Esophagus squamous epithelium (tissue), 5 donors: ENCODE results near the gene CXorf58. TPM values are rescaled to one million over a fixed set of nuclear protein-coding genes. Genes with fewer than 3 reads are reported as not detected.

Experiments
- DNase-seq: peaks from one replicate; lab custom pipeline; 2025; lab: John Stamatoyannopoulos, UW
- H3K27ac ChIP-seq, 4 donors: fragments of 200-600 bp; sonication (generic); one replicate each; pipeline ENCODE4 v1.5.1; 2016 to 2019; ENCODE audit warnings: mild to moderate bottlenecking in 1 of 4
- H3K27me3 ChIP-seq, 4 donors: fragments of 200-600 bp; sonication (generic); 1 replicate in 3 of 4; 2 replicates in 1 of 4; pipeline versions ENCODE4 v1.5.1 to v1.6.0; 2017 to 2021; ENCODE audit warnings: antibody characterized with exemption in 1 of 4
- H3K36me3 ChIP-seq, 3 donors: fragments of 200-600 bp; sonication (generic); one replicate each; pipeline ENCODE4 v1.5.1; 2016 to 2019
- H3K4me1 ChIP-seq, 3 donors: fragments of 200-600 bp; sonication (generic); one replicate each; pipeline ENCODE4 v1.5.1; 2017 to 2019
- H3K4me3 ChIP-seq, 4 donors: fragments of 200-600 bp; sonication (generic); 1 replicate in 3 of 4; 2 replicates in 1 of 4; pipeline ENCODE4 v1.5.1; 2016 to 2019; ENCODE audit warnings: mild to moderate bottlenecking in 2 of 4, moderate library complexity in 1 of 4
- H3K9me3 ChIP-seq, 3 donors: fragments of 200-600 bp; sonication (generic); one replicate each; pipeline ENCODE4 v1.5.1; 2016 to 2019
- CTCF ChIP-seq, 6 experiments: fragments of 450-650 bp in 4 of 6; fragments of 200-600 bp in 2 of 6; sonication (generic) in 2 of 6; IDR thresholded peaks; one replicate each; pipeline ENCODE4 v1.5.1; 2016 to 2019; ENCODE audit warnings: antibody characterized with exemption in 6 of 6, mild to moderate bottlenecking in 4 of 6, moderate library complexity in 4 of 6
- POLR2A ChIP-seq, 4 donors: fragments of 450-650 bp; IDR thresholded peaks; one replicate each; pipeline ENCODE4 v1.6.1; 2017; ENCODE audit warnings: antibody characterized with exemption in 4 of 4, mild to moderate bottlenecking in 4 of 4, moderate library complexity in 3 of 4
- WGBS, 2 donors: methylation state at CpG; one replicate each; pipeline ENCODE4 v1.1.5; 2018; 5-methylcytosine and 5-hydroxymethylcytosine counted together
- intact Hi-C: fragments of 100-400 bp; cut with DNase I; formaldehyde crosslinking; loops from one replicate; pipeline ENCODE4 v1.15.0; 2022
- total RNA-seq, 4 donors: library from RNA; depleted of rRNA; stranded (reverse); fragments of >200 nt; gene quantifications; one replicate each; pipeline ENCODE4 v1.1.0, GENCODE V29; 2016
- donor health status: DM: yes; HTN: yes; CAD: no.

CXorf58 gene
- total RNA-seq, 4 donors from 2014 or later, result 0.15 to 0.95 TPM; not detected in 2

GRCh38 chrX:23870041-23870440 is 37.8 kb upstream of the CXorf58 start:
- 63 to 65% methylated on average over 2 of the region's 2 CpGs for WGBS, 2 donors
- TF ChIP-seq POLR2A (IDR thresholded peaks at IDR 0.05), result no peak
- no peak for TF ChIP-seq CTCF (IDR thresholded peaks at IDR 0.05)
- no peaks in the 10 kb centered on the region for H3K9me3 ChIP-seq
- no peaks in the 10 kb centered on the region for H3K27me3 ChIP-seq
- no peak overlapping the region for H3K27ac ChIP-seq
- no peaks in the 10 kb centered on the region for H3K4me1 ChIP-seq
- H3K4me3 ChIP-seq, result no peak overlapping the region
- DNase-seq, result no peak
- intact Hi-C loops, result no loop called here
- peaks cover 0 to 6% (median 0%) of the 10 kb centered on the region in 3 donors for H3K36me3 ChIP-seq

GRCh38 chrX:23871905-23872546 is 35.8 kb upstream of the CXorf58 start:
- TF ChIP-seq CTCF (IDR thresholded peaks at IDR 0.05) (no peak), POLR2A (IDR thresholded peaks at IDR 0.05) (no peak)
- no peak for DNase-seq
- Histone ChIP-seq H3K9me3 (no peaks in the 10 kb centered on the region), H3K4me1 (no peaks in the 10 kb centered on the region), H3K4me3 (no peak overlapping the region), H3K36me3 (no peaks in the 10 kb centered on the region), H3K27me3 (no peaks in the 10 kb centered on the region), H3K27ac (no peak overlapping the region)
- intact Hi-C loops, result no loop called here
- WGBS, 2 donors, result 78 to 79% methylated on average over 4 of the region's 4 CpGs

GRCh38 chrX:23879380-23880090 is 28.3 kb upstream of the CXorf58 start:
- H3K4me1 ChIP-seq, result peaks cover 0 to 19% (median 0%) of the 10 kb centered on the region in 3 donors
- no peak for DNase-seq
- H3K9me3 ChIP-seq, result no peaks in the 10 kb centered on the region
- WGBS, 2 donors, result 15 to 48% methylated on average over 2 of the region's 2 CpGs
- TF ChIP-seq POLR2A (IDR thresholded peaks at IDR 0.05) (no peak), CTCF (IDR thresholded peaks at IDR 0.05) (no peak)
- no peaks in the 10 kb centered on the region for H3K36me3 ChIP-seq
- no peak overlapping the region for H3K4me3 ChIP-seq
- H3K27ac ChIP-seq, result no peak overlapping the region
- intact Hi-C loops, result no loop called here
- H3K27me3 ChIP-seq, result no peaks in the 10 kb centered on the region

- no peak for DNase-seq
- WGBS, 2 donors, result 19 to 38% methylated on average over 7 to 9 of the region's 9 CpGs
- TF ChIP-seq CTCF (IDR thresholded peaks at IDR 0.05) (no peak), POLR2A (IDR thresholded peaks at IDR 0.05) (no peak)
- intact Hi-C loops, result no loop called here
- H3K4me3 ChIP-seq, result no peak overlapping the region
- H3K9me3 ChIP-seq, result no peaks in the 10 kb centered on the region
- H3K36me3 ChIP-seq, result no peaks in the 10 kb centered on the region
- peaks cover 0 to 19% (median 0%) of the 10 kb centered on the region in 3 donors for H3K4me1 ChIP-seq
- H3K27ac ChIP-seq, result peak overlapping the region in 1 of 4 donors; percentile 54
- no peaks in the 10 kb centered on the region for H3K27me3 ChIP-seq
Measured at GRCh38 chrX:23883737-23884354, 24.0 kb upstream of the CXorf58 start.
